DND-41 (cell line): ENCODE data around the gene FAM120A.

Source experiments
- CTCF ChIP-seq: IDR thresholded peaks from 2 replicates; pipeline ENCODE4 v1.5.1; 2012; ENCODE audit warnings: borderline replicate concordance, low read length, moderate library complexity, mild to moderate bottlenecking; ENCODE audit not compliant: poor library complexity, severe bottlenecking; ENCODE audit errors: extremely low read depth
- EZH2 ChIP-seq: IDR thresholded peaks from 3 replicates; pipeline ENCODE4 v1.6.1; 2012; ENCODE audit warnings: borderline replicate concordance, low read depth, mild to moderate bottlenecking, moderate library complexity, low read length, inconsistent platforms; ENCODE audit not compliant: severe bottlenecking

- no peak for TF ChIP-seq EZH2
- TF ChIP-seq CTCF = no peak
Measured at GRCh38 chr9:93592008-93592642, 140.6 kb downstream of the FAM120A start.
